K562 (cell line): ENCODE measurements around the gene ENTREP1.

ENCODE experiments used
- PREB ChIP-seq: sonication (generic); formaldehyde crosslinking; IDR thresholded peaks from 2 replicates; pipeline ENCODE4 v1.8.1; 2023; ENCODE audit warnings: mild to moderate bottlenecking, missing genetic modification reagents
- PTRF ChIP-seq: fragments of 450-650 bp; IDR thresholded peaks from 2 replicates; pipeline ENCODE4 v1.6.1; 2016; ENCODE audit warnings: mild to moderate bottlenecking, missing genetic modification characterization, missing compliant biosample characterization
- RCOR1 ChIP-seq, 2 experiments: IDR thresholded peaks; 2 replicates each; pipeline ENCODE4 v1.6.1; 2012; ENCODE audit warnings: low read depth in 2 of 2, low read length in 2 of 2, borderline replicate concordance in 1 of 2, improper control_type of control experiment in 1 of 2

- TF ChIP-seq RCOR1 (IDR thresholded peaks at IDR 0.05; ENCODE audit: borderline replicate concordance in 1 of 2, low read depth in 2 of 2, low read length in 2 of 2) (no peak), PTRF (tag) (no peak), PREB (CRISPR knock-in tag) (no peak)
These were observed 25.7 kb upstream of the ENTREP1 start for GRCh38 chr9:69299315-69299714.
